Fibroblast of lung (primary cell): Measurements from ENCODE around the gene BRD8.

ENCODE experiments used
- CTCF ChIP-seq, 2 donors: IDR thresholded peaks in 1 of 2; conservative IDR thresholded peaks in 1 of 2; 1 replicate in 1 of 2; 2 replicates in 1 of 2; pipeline ENCODE4 v1.5.1; 2011 to 2012; ENCODE audit warnings: low read length in 2 of 2, control low read depth in 1 of 2, inconsistent platforms in 1 of 2, low read depth in 1 of 2, mild to moderate bottlenecking in 1 of 2
- EZH2 ChIP-seq: IDR thresholded peaks from 2 replicates; pipeline ENCODE4 v1.5.1; 2012; ENCODE audit warnings: low read length, control low read depth, mild to moderate bottlenecking; ENCODE audit errors: missing control alignments

GRCh38 chr5:138180183-138180782 is 1.9 kb upstream of the BRD8 start:
- TF ChIP-seq CTCF (conservative IDR thresholded peaks at IDR 0.05 in 1 of 2, IDR thresholded peaks at IDR 0.05 in 1 of 2; ENCODE audit: low read depth in 1 of 2, low read length in 2 of 2) = peak; percentile 18 to 51
- no peak for TF ChIP-seq EZH2
